Astrocyte (in vitro differentiated cells and primary cell): ENCODE data around the gene CACNB2.

ENCODE experiments used
- CTCF ChIP-seq: IDR thresholded peaks from 2 replicates; pipeline ENCODE4 v1.5.1; 2011; ENCODE audit warnings: low read depth, mild to moderate bottlenecking, inconsistent platforms, low read length, moderate library complexity; ENCODE audit not compliant: insufficient read depth
- EZH2 ChIP-seq: IDR thresholded peaks from 2 replicates; pipeline ENCODE4 v1.6.1; 2012; ENCODE audit warnings: mild to moderate bottlenecking, low read length, inconsistent platforms; ENCODE audit not compliant: insufficient read depth

- TF ChIP-seq EZH2: no peak
- no peak for TF ChIP-seq CTCF
Measured at GRCh38 chr10:18293536-18294510, 153.6 kb downstream of the CACNB2 start.
